ENCODE measurements around the gene NLK.
A peak's percentile ranks its signal among the peaks of the same experiment; 100 is the strongest.
"Not testable (repeated sequence)": the region's sequence is repeated elsewhere in the genome, so short reads cannot be mapped to it uniquely, and the experiment has no call there.

NLK gene

GRCh38 chr17:28072936-28073533, 30.6 kb downstream of the NLK start:
- no peak for DNase-seq (ENCODE audit: low spot score)

GRCh38 chr17:28074010-28074409, 31.5 kb downstream of the NLK start:
- no peak for DNase-seq (ENCODE audit: low spot score)

GRCh38 chr17:28076144-28076543, 33.7 kb downstream of the NLK start:
- no peak for DNase-seq (ENCODE audit: low spot score)

GRCh38 chr17:28077140-28077539, 34.7 kb downstream of the NLK start:
- DNase-seq (ENCODE audit: low spot score) = not testable (repeated sequence)

GRCh38 chr17:28078341-28079229, 36.1 kb downstream of the NLK start:
- no peak for DNase-seq (ENCODE audit: low spot score)

DNA sequence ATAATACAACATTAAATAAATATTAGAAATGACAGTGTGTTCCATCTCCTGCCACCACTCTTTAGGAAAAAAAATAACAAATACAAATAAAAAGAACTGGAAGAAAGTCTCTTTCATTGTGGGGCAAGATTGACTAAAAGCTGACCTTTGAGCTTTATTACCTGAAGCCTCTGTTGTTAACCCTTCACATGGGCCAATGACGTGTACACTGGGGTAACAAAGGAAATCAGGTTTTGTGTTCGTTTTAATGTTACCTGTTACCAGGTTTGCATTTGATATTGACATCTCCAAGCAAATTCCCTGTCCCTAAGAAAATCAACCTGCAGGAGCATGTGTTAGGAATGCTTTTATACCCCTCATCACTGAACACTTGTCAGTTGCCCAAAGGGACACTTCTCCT, 39.0 kb downstream of the NLK start:
- DNase-seq (ENCODE audit: low spot score) = no peak

- peak; percentile 18 for DNase-seq (ENCODE audit: low spot score)
Observed at GRCh38 chr17:28085766-28086165, 43.3 kb downstream of the NLK start.

- DNase-seq (ENCODE audit: low spot score) = peak; percentile 74
Observed at GRCh38 chr17:28086519-28086918, 44.0 kb downstream of the NLK start.

GRCh38 chr17:28087743-28088142, 45.3 kb downstream of the NLK start:
- DNase-seq (ENCODE audit: low spot score) = no peak

- DNase-seq (ENCODE audit: low spot score) = no peak
Observed at GRCh38 chr17:28090551-28090950, 48.1 kb downstream of the NLK start.

DNA sequence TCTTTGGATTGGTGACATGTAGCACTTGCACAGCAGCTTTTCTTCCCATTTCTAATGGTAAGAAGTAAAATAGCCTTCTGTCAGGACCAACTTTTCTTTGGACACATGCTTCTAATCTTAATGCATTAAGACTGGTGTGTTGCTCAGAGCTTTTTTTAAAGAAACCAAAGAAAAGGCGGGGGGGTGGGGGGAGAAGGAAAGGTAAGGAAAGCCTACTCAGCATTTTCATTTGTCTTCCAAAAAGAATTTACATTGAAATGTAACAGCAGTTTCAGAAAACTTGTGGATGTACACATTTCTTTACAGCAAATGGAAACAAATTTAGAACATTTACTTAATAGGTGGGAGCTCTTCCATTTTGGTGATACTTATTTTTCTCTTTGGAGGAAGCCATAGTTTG, 49.6 kb downstream of the NLK start:
- DNase-seq (ENCODE audit: low spot score) = no peak

GRCh38 chr17:28093999-28094716, 51.7 kb downstream of the NLK start:
- no peak for DNase-seq (ENCODE audit: low spot score)

- DNase-seq (ENCODE audit: low spot score) = no peak
Observed at GRCh38 chr17:28096756-28097155, 54.3 kb downstream of the NLK start.

DNA sequence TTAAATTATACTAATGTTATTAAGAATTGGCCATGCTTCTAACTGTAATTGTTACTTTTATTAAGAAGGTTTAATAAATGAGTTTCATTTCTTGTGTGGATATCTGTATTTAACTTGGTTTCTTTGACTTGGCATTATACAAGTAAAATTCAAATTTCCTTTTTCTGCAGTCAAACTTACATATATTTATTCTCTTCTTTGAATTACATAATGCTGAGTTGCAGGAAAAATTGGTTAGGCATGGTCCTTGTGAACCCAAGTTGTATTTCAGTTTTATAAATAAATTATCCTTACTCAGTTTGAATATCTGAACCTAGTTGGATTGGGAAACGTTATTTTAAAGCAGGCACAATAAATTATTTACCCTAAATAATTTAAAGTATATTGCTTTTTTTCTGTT, 54.8 kb downstream of the NLK start:
- DNase-seq (ENCODE audit: low spot score) = no peak

- DNase-seq (ENCODE audit: low spot score) = no peak
Observed at GRCh38 chr17:28097901-28098300, 55.4 kb downstream of the NLK start.

- DNase-seq (ENCODE audit: low spot score) = not testable (repeated sequence)
Observed at GRCh38 chr17:28098591-28098990, 56.1 kb downstream of the NLK start.

GRCh38 chr17:28100251-28100650, 57.8 kb downstream of the NLK start:
- DNase-seq (ENCODE audit: low spot score) = no peak

DNA sequence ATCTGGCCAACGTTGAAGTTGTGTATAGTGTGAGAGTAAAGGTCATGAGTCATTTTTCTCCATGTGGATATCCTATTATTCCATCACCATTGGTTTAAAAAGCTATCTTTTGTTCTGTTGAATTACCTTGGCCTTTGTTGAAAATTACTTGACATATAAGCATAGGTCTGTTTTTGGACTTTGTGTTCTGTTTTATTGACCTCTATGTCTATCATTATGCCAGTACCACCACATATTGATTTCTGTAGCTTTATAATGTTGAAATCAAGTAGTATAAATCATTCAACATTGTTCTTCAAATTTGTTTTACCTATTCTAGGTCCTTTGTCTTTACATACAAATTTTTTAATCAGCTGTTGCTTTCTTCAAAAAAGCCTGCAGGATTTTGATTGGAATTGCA, 58.5 kb downstream of the NLK start:
- DNase-seq (ENCODE audit: low spot score) = no peak

DNA sequence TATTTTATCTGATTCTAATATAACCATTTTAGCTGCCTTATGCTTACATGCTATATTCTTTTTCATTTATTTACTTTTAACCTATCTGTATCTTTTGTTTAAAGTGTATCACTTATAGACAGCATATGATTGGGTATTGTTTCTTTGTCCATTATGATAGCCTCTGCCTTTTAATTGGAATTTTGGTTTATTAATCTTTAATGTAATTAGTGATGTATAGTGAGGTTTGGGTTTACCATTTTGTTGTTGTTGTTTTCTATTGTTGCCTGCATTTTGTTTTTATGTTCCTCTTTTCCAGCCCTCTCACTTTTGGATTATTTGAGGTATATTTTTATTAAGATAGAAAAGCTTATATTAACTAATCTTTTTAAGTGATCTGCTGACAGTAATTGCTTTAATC, 59.4 kb downstream of the NLK start:
- no peak for DNase-seq (ENCODE audit: low spot score)

GRCh38 chr17:28105501-28105900, 63.0 kb downstream of the NLK start:
- no peak for DNase-seq (ENCODE audit: low spot score)

DNA sequence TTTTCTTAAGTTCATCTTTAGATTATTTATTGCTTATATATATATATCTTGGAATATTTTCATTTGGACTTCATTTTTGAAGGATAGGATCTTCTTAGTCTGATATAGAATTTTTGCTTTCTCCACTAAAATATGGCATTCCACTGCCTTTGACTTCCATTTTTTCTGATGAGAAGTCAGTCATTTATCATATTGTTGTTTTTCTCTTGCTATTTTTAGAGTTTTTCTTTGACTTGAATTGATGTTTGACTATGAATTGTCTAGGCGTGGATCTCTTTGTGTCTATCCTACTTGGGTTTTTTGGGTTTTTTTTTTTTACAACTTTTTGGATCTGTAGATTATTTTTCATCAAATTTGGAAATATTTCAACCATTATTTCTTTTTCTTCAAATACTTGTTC, 67.7 kb downstream of the NLK start:
- DNase-seq (ENCODE audit: low spot score) = no peak

DNA sequence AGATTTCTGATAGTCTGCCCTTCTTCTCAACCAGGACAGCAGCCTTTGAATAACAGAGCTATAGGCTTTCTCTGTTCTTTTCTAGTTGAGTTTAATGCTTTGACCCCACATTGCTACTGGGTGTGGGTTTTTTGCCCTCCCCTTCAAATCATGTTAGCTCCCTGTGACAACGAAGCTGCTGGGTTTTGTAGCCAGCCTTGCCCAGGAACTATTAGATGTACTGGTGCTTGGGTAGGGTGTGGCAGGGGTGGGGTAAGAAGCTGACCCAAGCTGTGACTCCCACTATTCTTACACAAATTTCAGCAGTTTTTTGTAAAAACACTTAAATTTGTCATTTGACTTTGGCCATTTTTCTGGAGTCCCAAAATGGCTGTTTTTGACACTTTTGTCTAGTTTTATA, 69.7 kb downstream of the NLK start:
- DNase-seq (ENCODE audit: low spot score) = no peak

DNA sequence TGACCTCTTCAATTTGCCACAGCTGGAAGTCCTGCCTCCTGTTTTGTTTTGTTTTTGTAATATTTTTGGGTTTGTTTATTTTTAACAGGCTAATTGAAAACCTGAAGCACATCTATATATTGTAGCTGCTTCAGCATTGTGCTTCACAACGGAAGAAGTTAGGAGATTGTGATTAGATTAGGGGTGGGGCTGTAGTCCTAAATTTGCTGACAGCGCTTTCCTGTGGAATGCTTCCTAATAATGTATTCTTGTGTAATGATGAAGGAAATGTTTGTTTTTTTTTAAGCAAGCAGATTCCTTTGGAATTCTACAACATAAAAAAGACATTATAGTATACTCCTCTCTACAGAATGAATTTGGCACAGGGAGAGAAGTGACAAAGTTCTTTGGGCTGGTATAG, 70.1 kb downstream of the NLK start:
- no peak for DNase-seq (ENCODE audit: low spot score)
